ENCODE data around the gene CTNNA2. TPM values are rescaled to one million over a fixed set of nuclear protein-coding genes. Genes with fewer than 3 reads are reported as not detected.

Gene CTNNA2
- polyA plus RNA-seq, 4 donors = 0.27 to 2.8 (median 1.3) TPM; not detected in 1

GRCh38 chr2:79649531-79649930, 136.7 kb downstream of the CTNNA2 start:
- H3K27ac ChIP-seq (ENCODE audit: low read depth in 1 of 3, low read length in 2 of 3) = no peak overlapping the region
- no peaks in the 10 kb centered on the region for H3K36me3 ChIP-seq (ENCODE audit: control insufficient read depth in 3 of 3, insufficient read depth in 2 of 3, low read depth in 1 of 3, low read length in 3 of 3)
- no peak overlapping the region for H3K4me3 ChIP-seq (ENCODE audit: low read depth in 1 of 3, low read length in 3 of 3)
- DNase-seq (no peak), FAIRE-seq (no peak)
- H3K4me1 ChIP-seq (ENCODE audit: control insufficient read depth in 3 of 3, insufficient read depth in 2 of 3, low read depth in 1 of 3, low read length in 2 of 3) = no peaks in the 10 kb centered on the region
- H3K27me3 ChIP-seq (ENCODE audit: control insufficient read depth in 3 of 3, insufficient read depth in 3 of 3, low read length in 3 of 3) = no peaks in the 10 kb centered on the region
- no peaks in the 10 kb centered on the region for H3K9me3 ChIP-seq (ENCODE audit: control insufficient read depth in 2 of 2, insufficient read depth in 1 of 2, low read depth in 1 of 2, low read length in 1 of 2)
- WGBS, 3 donors = 90 to 94% (median 91%) methylated on average over 3 of the region's 3 CpGs

- no peak overlapping the region for H3K4me3 ChIP-seq (ENCODE audit: low read depth in 1 of 3, low read length in 3 of 3)
- H3K4me1 ChIP-seq (ENCODE audit: control insufficient read depth in 3 of 3, insufficient read depth in 2 of 3, low read depth in 1 of 3, low read length in 2 of 3) = no peaks in the 10 kb centered on the region
- no peaks in the 10 kb centered on the region for H3K9me3 ChIP-seq (ENCODE audit: control insufficient read depth in 2 of 2, insufficient read depth in 1 of 2, low read depth in 1 of 2, low read length in 1 of 2)
- H3K27me3 ChIP-seq (ENCODE audit: control insufficient read depth in 3 of 3, insufficient read depth in 3 of 3, low read length in 3 of 3) = no peaks in the 10 kb centered on the region
- no peak for FAIRE-seq
- DNase-seq = no peak
- H3K27ac ChIP-seq (ENCODE audit: low read depth in 1 of 3, low read length in 2 of 3) = no peak overlapping the region
- no peaks in the 10 kb centered on the region for H3K36me3 ChIP-seq (ENCODE audit: control insufficient read depth in 3 of 3, insufficient read depth in 2 of 3, low read depth in 1 of 3, low read length in 3 of 3)
Observed at GRCh38 chr2:79660557-79660956, 147.7 kb downstream of the CTNNA2 start.

- 70 to 84% (median 70%) methylated on average over 2 of the region's 2 CpGs for WGBS, 3 donors
- H3K27ac ChIP-seq (ENCODE audit: low read depth in 1 of 3, low read length in 2 of 3) = no peak overlapping the region
- FAIRE-seq = no peak
Observed at GRCh38 chr2:79665091-79665490, 152.2 kb downstream of the CTNNA2 start.

GRCh38 chr2:79666430-79666829, 153.6 kb downstream of the CTNNA2 start:
- FAIRE-seq = no peak

More at GRCh38 chr2:79665091-79665490, 152.2 kb downstream of the CTNNA2 start:
- Histone ChIP-seq H3K9me3 (ENCODE audit: control insufficient read depth in 2 of 2, insufficient read depth in 1 of 2, low read depth in 1 of 2, low read length in 1 of 2) (no peaks in the 10 kb centered on the region), H3K4me3 (ENCODE audit: low read depth in 1 of 3, low read length in 3 of 3) (no peak overlapping the region), H3K27me3 (ENCODE audit: control insufficient read depth in 3 of 3, insufficient read depth in 3 of 3, low read length in 3 of 3) (no peaks in the 10 kb centered on the region), H3K36me3 (ENCODE audit: control insufficient read depth in 3 of 3, insufficient read depth in 2 of 3, low read depth in 1 of 3, low read length in 3 of 3) (no peaks in the 10 kb centered on the region), H3K4me1 (ENCODE audit: control insufficient read depth in 3 of 3, insufficient read depth in 2 of 3, low read depth in 1 of 3, low read length in 2 of 3) (no peaks in the 10 kb centered on the region)
- DNase-seq = no peak

GRCh38 chr2:79669714-79670113, 156.9 kb downstream of the CTNNA2 start:
- no peak overlapping the region for H3K27ac ChIP-seq (ENCODE audit: low read depth in 1 of 3, low read length in 2 of 3)
- FAIRE-seq = no peak
- H3K36me3 ChIP-seq (ENCODE audit: control insufficient read depth in 3 of 3, insufficient read depth in 2 of 3, low read depth in 1 of 3, low read length in 3 of 3) = no peaks in the 10 kb centered on the region
- no peaks in the 10 kb centered on the region for H3K9me3 ChIP-seq (ENCODE audit: control insufficient read depth in 2 of 2, insufficient read depth in 1 of 2, low read depth in 1 of 2, low read length in 1 of 2)
- H3K4me3 ChIP-seq (ENCODE audit: low read depth in 1 of 3, low read length in 3 of 3) = no peak overlapping the region
- H3K4me1 ChIP-seq (ENCODE audit: control insufficient read depth in 3 of 3, insufficient read depth in 2 of 3, low read depth in 1 of 3, low read length in 2 of 3) = no peaks in the 10 kb centered on the region
- DNase-seq = no peak
- no peaks in the 10 kb centered on the region for H3K27me3 ChIP-seq (ENCODE audit: control insufficient read depth in 3 of 3, insufficient read depth in 3 of 3, low read length in 3 of 3)
- 79 to 90% (median 84%) methylated on average over 5 of the region's 5 CpGs for WGBS, 3 donors

More at GRCh38 chr2:79666430-79666829, 153.6 kb downstream of the CTNNA2 start:
- WGBS, 3 donors = 74 to 86% (median 76%) methylated on average over 4 of the region's 4 CpGs
- Histone ChIP-seq H3K27me3 (ENCODE audit: control insufficient read depth in 3 of 3, insufficient read depth in 3 of 3, low read length in 3 of 3) (no peaks in the 10 kb centered on the region), H3K4me1 (ENCODE audit: control insufficient read depth in 3 of 3, insufficient read depth in 2 of 3, low read depth in 1 of 3, low read length in 2 of 3) (no peaks in the 10 kb centered on the region), H3K4me3 (ENCODE audit: low read depth in 1 of 3, low read length in 3 of 3) (no peak overlapping the region), H3K36me3 (ENCODE audit: control insufficient read depth in 3 of 3, insufficient read depth in 2 of 3, low read depth in 1 of 3, low read length in 3 of 3) (no peaks in the 10 kb centered on the region), H3K9me3 (ENCODE audit: control insufficient read depth in 2 of 2, insufficient read depth in 1 of 2, low read depth in 1 of 2, low read length in 1 of 2) (no peaks in the 10 kb centered on the region), H3K27ac (ENCODE audit: low read depth in 1 of 3, low read length in 2 of 3) (no peak overlapping the region)
- no peak for DNase-seq

GRCh38 chr2:79670198-79670597, 157.3 kb downstream of the CTNNA2 start:
- H3K4me1 ChIP-seq (ENCODE audit: control insufficient read depth in 3 of 3, insufficient read depth in 2 of 3, low read depth in 1 of 3, low read length in 2 of 3) = no peaks in the 10 kb centered on the region
- no peak for DNase-seq
- H3K9me3 ChIP-seq (ENCODE audit: control insufficient read depth in 2 of 2, insufficient read depth in 1 of 2, low read depth in 1 of 2, low read length in 1 of 2) = no peaks in the 10 kb centered on the region
- no peak overlapping the region for H3K27ac ChIP-seq (ENCODE audit: low read depth in 1 of 3, low read length in 2 of 3)
- 72 to 81% (median 79%) methylated on average over 11 of the region's 11 CpGs for WGBS, 3 donors
- no peak overlapping the region for H3K4me3 ChIP-seq (ENCODE audit: low read depth in 1 of 3, low read length in 3 of 3)
- H3K36me3 ChIP-seq (ENCODE audit: control insufficient read depth in 3 of 3, insufficient read depth in 2 of 3, low read depth in 1 of 3, low read length in 3 of 3) = no peaks in the 10 kb centered on the region
- FAIRE-seq = no peak
- no peaks in the 10 kb centered on the region for H3K27me3 ChIP-seq (ENCODE audit: control insufficient read depth in 3 of 3, insufficient read depth in 3 of 3, low read length in 3 of 3)

GRCh38 chr2:79686884-79687283, 174.0 kb downstream of the CTNNA2 start:
- Histone ChIP-seq H3K4me3 (ENCODE audit: low read depth in 1 of 3, low read length in 3 of 3) (no peak overlapping the region), H3K9me3 (ENCODE audit: control insufficient read depth in 2 of 2, insufficient read depth in 1 of 2, low read depth in 1 of 2, low read length in 1 of 2) (no peaks in the 10 kb centered on the region), H3K4me1 (ENCODE audit: control insufficient read depth in 3 of 3, insufficient read depth in 2 of 3, low read depth in 1 of 3, low read length in 2 of 3) (no peaks in the 10 kb centered on the region), H3K27ac (ENCODE audit: low read depth in 1 of 3, low read length in 2 of 3) (no peak overlapping the region), H3K27me3 (ENCODE audit: control insufficient read depth in 3 of 3, insufficient read depth in 3 of 3, low read length in 3 of 3) (no peaks in the 10 kb centered on the region), H3K36me3 (ENCODE audit: control insufficient read depth in 3 of 3, insufficient read depth in 2 of 3, low read depth in 1 of 3, low read length in 3 of 3) (no peaks in the 10 kb centered on the region)
- WGBS, 3 donors = 92 to 95% (median 92%) methylated on average over 1 of the region's 1 CpG
- FAIRE-seq (no peak), DNase-seq (no peak)

GRCh38 chr2:79695248-79695647, 182.4 kb downstream of the CTNNA2 start:
- no peak for DNase-seq
- FAIRE-seq = no peak
- H3K4me3 ChIP-seq (ENCODE audit: low read depth in 1 of 3, low read length in 3 of 3) = no peak overlapping the region
- H3K9me3 ChIP-seq (ENCODE audit: control insufficient read depth in 2 of 2, insufficient read depth in 1 of 2, low read depth in 1 of 2, low read length in 1 of 2) = no peaks in the 10 kb centered on the region
- no peaks in the 10 kb centered on the region for H3K27me3 ChIP-seq (ENCODE audit: control insufficient read depth in 3 of 3, insufficient read depth in 3 of 3, low read length in 3 of 3)
- H3K27ac ChIP-seq (ENCODE audit: low read depth in 1 of 3, low read length in 2 of 3) = no peak overlapping the region
- H3K4me1 ChIP-seq (ENCODE audit: control insufficient read depth in 3 of 3, insufficient read depth in 2 of 3, low read depth in 1 of 3, low read length in 2 of 3) = no peaks in the 10 kb centered on the region
- no peaks in the 10 kb centered on the region for H3K36me3 ChIP-seq (ENCODE audit: control insufficient read depth in 3 of 3, insufficient read depth in 2 of 3, low read depth in 1 of 3, low read length in 3 of 3)

GRCh38 chr2:79697200-79697599, 184.3 kb downstream of the CTNNA2 start:
- 74 to 89% (median 88%) methylated on average over 2 of the region's 2 CpGs for WGBS, 3 donors
- FAIRE-seq (no peak), DNase-seq (no peak)
- H3K9me3 ChIP-seq (ENCODE audit: control insufficient read depth in 2 of 2, insufficient read depth in 1 of 2, low read depth in 1 of 2, low read length in 1 of 2) = no peaks in the 10 kb centered on the region
- H3K4me3 ChIP-seq (ENCODE audit: low read depth in 1 of 3, low read length in 3 of 3) = no peak overlapping the region
- H3K4me1 ChIP-seq (ENCODE audit: control insufficient read depth in 3 of 3, insufficient read depth in 2 of 3, low read depth in 1 of 3, low read length in 2 of 3) = no peaks in the 10 kb centered on the region
- no peak overlapping the region for H3K27ac ChIP-seq (ENCODE audit: low read depth in 1 of 3, low read length in 2 of 3)
- H3K27me3 ChIP-seq (ENCODE audit: control insufficient read depth in 3 of 3, insufficient read depth in 3 of 3, low read length in 3 of 3) = no peaks in the 10 kb centered on the region
- no peaks in the 10 kb centered on the region for H3K36me3 ChIP-seq (ENCODE audit: control insufficient read depth in 3 of 3, insufficient read depth in 2 of 3, low read depth in 1 of 3, low read length in 3 of 3)

All from small intestine (tissue), 7 donors.